ENCODE data around the gene FFAR2. TPM values are rescaled to one million over a fixed set of nuclear protein-coding genes. Genes with fewer than 3 reads are reported as not detected.
A peak's percentile ranks its signal among the peaks of the same experiment; 100 is the strongest.
"Not testable (repeated sequence)": the region's sequence is repeated elsewhere in the genome, so short reads cannot be mapped to it uniquely, and the experiment has no call there.

The FFAR2 gene
- total RNA-seq, 1 donor from 2014 or later = 4.5 TPM

GRCh38 chr19:35419805-35420204 lies 28.3 kb upstream of the FFAR2 start:
- DNase-seq (ENCODE audit: low spot score) = no peak
- intact Hi-C loops (cut with DNase I) = no loop called here
- no peak for ATAC-seq

- intact Hi-C loops (cut with DNase I) = no loop called here
- no peak for ATAC-seq
- no peak for DNase-seq (ENCODE audit: low spot score)
Observed at GRCh38 chr19:35421362-35421761, 26.7 kb upstream of the FFAR2 start.

GRCh38 chr19:35423406-35423805 lies 24.7 kb upstream of the FFAR2 start:
- DNase-seq (ENCODE audit: low spot score); intact Hi-C loops (cut with DNase I); ATAC-seq: not testable (repeated sequence)

GRCh38 chr19:35425682-35426081 lies 22.4 kb upstream of the FFAR2 start:
- no peak for ATAC-seq
- intact Hi-C loops (cut with DNase I) = no loop called here
- DNase-seq (ENCODE audit: low spot score) = no peak

- no peak for DNase-seq (ENCODE audit: low spot score)
- intact Hi-C loops (cut with DNase I) = no loop called here
- no peak for ATAC-seq
Observed at GRCh38 chr19:35427187-35427586, 20.9 kb upstream of the FFAR2 start.

GRCh38 chr19:35429698-35430408 lies 18.2 kb upstream of the FFAR2 start:
- intact Hi-C loops (cut with DNase I) = no loop called here
- no peak for DNase-seq (ENCODE audit: low spot score)
- ATAC-seq = no peak

GRCh38 chr19:35430409-35431144 lies 17.5 kb upstream of the FFAR2 start:
- no peak for ATAC-seq
- DNase-seq (ENCODE audit: low spot score) = no peak
- intact Hi-C loops (cut with DNase I) = no loop called here

GRCh38 chr19:35431145-35431807 lies 16.8 kb upstream of the FFAR2 start:
- ATAC-seq (no peak), DNase-seq (ENCODE audit: low spot score) (no peak)
- intact Hi-C loops (cut with DNase I) = no loop called here

- ATAC-seq (no peak), DNase-seq (ENCODE audit: low spot score) (no peak)
- intact Hi-C loops (cut with DNase I) = no loop called here
Observed at GRCh38 chr19:35432911-35433310, 15.1 kb upstream of the FFAR2 start.

GRCh38 chr19:35433448-35433847 lies 14.6 kb upstream of the FFAR2 start:
- no peak for DNase-seq (ENCODE audit: low spot score)
- ATAC-seq = no peak

GRCh38 chr19:35435896-35436295 lies 12.2 kb upstream of the FFAR2 start:
- intact Hi-C loops (cut with DNase I) = no loop called here
- DNase-seq (ENCODE audit: low spot score) (no peak), ATAC-seq (no peak)

More at GRCh38 chr19:35433448-35433847, 14.6 kb upstream of the FFAR2 start:
- intact Hi-C loops (cut with DNase I) = no loop called here

- intact Hi-C loops (cut with DNase I) = no loop called here
- peak; percentile 73 for ATAC-seq
- DNase-seq (ENCODE audit: low spot score) = no peak
Observed at GRCh38 chr19:35436477-35437405, 11.3 kb upstream of the FFAR2 start.

GRCh38 chr19:35437406-35437951 lies 10.6 kb upstream of the FFAR2 start:
- intact Hi-C loops (cut with DNase I) = no loop called here
- DNase-seq (ENCODE audit: low spot score) (no peak), ATAC-seq (no peak)

GRCh38 chr19:35438096-35438495 lies 10.0 kb upstream of the FFAR2 start:
- no peak for ATAC-seq

GRCh38 chr19:35438527-35438926 lies 9.5 kb upstream of the FFAR2 start:
- intact Hi-C loops (cut with DNase I) = no loop called here
- no peak for ATAC-seq
- no peak for DNase-seq (ENCODE audit: low spot score)

More at GRCh38 chr19:35438096-35438495, 10.0 kb upstream of the FFAR2 start:
- no peak for DNase-seq (ENCODE audit: low spot score)
- intact Hi-C loops (cut with DNase I) = no loop called here

- intact Hi-C loops (cut with DNase I) = no loop called here
- DNase-seq (ENCODE audit: low spot score) = no peak
- ATAC-seq = no peak
Observed at GRCh38 chr19:35439921-35440320, 8.1 kb upstream of the FFAR2 start.

- DNase-seq (ENCODE audit: low spot score) (no peak), ATAC-seq (no peak)
- intact Hi-C loops (cut with DNase I) = no loop called here
Observed at GRCh38 chr19:35442091-35442490, 6.0 kb upstream of the FFAR2 start.

GRCh38 chr19:35444735-35445134 lies 3.3 kb upstream of the FFAR2 start:
- no peak for ATAC-seq
- DNase-seq (ENCODE audit: low spot score) = no peak
- intact Hi-C loops (cut with DNase I) = no loop called here

All from sciatic nerve (tissue), 2 donors.